Stomach (tissue), 4 donors: ENCODE results near the gene MOGAT2.

Experiments used
- POLR2A ChIP-seq, 4 donors: fragments of 450-650 bp; IDR thresholded peaks; one replicate each; pipeline ENCODE4 v1.6.1; 2016; ENCODE audit warnings: antibody characterized with exemption in 4 of 4, control low read depth in 2 of 4, mild to moderate bottlenecking in 1 of 4, moderate library complexity in 1 of 4
- POLR2AphosphoS5 ChIP-seq, 3 donors: sonication (generic); formaldehyde crosslinking; IDR thresholded peaks; one replicate each; pipeline ENCODE4 v1.6.1; 2016; ENCODE audit warnings: antibody characterized with exemption in 3 of 3
- TF ChIP-seq, protein P1 (sequence below), 7 experiments: fragments of 450-650 bp in 4 of 7; fragments of 200-600 bp in 3 of 7; sonication (generic) in 3 of 7; IDR thresholded peaks; one replicate each; pipeline ENCODE4 v1.5.1; 2016 to 2019; ENCODE audit warnings: antibody characterized with exemption in 7 of 7, control low read depth in 2 of 7, mild to moderate bottlenecking in 1 of 7

DNA sequence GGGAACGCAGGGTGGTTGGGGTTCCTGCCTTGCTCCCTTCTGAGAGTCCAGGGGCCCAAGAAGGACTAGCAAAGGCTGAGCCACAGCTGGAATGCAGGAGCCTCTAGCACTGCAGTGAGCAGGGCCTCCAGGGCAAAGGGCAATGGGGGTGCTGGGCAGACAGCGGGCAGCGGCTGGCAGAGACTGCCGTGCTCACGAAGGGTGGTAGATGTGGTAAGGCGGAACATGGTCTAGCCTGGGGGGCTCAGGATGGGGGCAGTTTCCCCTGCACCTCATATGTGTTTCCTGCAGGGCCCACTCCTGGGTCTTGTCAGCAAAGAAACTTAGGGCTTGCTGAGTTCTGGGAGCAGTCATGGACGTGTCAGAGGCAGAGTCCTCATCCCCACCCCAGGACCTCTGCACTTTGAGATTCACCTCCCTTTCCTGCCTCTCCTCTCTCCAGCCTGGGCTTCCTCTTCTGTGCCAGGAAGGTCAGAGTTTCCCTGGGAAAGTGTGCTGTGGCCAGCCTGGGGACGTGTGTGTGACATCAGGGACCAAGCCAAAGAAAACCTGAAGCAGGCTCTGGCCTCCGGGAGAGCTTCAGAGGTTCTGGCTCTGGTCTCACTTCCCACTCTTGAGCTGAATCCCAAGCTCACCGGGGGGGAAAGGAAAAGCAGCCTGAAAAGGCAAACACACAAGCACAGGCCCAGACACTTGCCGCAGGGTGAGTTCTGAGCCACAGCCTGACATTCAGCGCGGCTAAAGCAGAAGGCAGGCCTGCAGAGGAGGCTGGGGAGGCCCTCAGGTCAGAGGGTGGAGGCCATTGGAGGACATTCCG, 4.4 kb downstream of the MOGAT2 start:
- TF ChIP-seq, protein P1, sequence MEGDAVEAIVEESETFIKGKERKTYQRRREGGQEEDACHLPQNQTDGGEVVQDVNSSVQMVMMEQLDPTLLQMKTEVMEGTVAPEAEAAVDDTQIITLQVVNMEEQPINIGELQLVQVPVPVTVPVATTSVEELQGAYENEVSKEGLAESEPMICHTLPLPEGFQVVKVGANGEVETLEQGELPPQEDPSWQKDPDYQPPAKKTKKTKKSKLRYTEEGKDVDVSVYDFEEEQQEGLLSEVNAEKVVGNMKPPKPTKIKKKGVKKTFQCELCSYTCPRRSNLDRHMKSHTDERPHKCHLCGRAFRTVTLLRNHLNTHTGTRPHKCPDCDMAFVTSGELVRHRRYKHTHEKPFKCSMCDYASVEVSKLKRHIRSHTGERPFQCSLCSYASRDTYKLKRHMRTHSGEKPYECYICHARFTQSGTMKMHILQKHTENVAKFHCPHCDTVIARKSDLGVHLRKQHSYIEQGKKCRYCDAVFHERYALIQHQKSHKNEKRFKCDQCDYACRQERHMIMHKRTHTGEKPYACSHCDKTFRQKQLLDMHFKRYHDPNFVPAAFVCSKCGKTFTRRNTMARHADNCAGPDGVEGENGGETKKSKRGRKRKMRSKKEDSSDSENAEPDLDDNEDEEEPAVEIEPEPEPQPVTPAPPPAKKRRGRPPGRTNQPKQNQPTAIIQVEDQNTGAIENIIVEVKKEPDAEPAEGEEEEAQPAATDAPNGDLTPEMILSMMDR (IDR thresholded peaks at IDR 0.05): no peak
- TF ChIP-seq POLR2A (IDR thresholded peaks at IDR 0.05): no peak
- TF ChIP-seq POLR2AphosphoS5 (IDR thresholded peaks at IDR 0.05): no peak
